Measurements from ENCODE around the gene ARMC9. TPM values are rescaled to one million over a fixed set of nuclear protein-coding genes. Genes with fewer than 3 reads are reported as not detected.
"Not testable (repeated sequence)": the region's sequence is repeated elsewhere in the genome, so short reads cannot be mapped to it uniquely, and the experiment has no call there.

ARMC9 gene
- total RNA-seq, 3 donors from 2014 or later, result 3.3 to 6.4 (median 5.9) TPM

- H3K27me3 Mint-ChIP-seq (ENCODE audit: low read depth), result no peaks in the 10 kb centered on the region
- no peak overlapping the region for H3K4me3 Mint-ChIP-seq
- no peaks in the 10 kb centered on the region for H3K9me3 Mint-ChIP-seq
- H3K4me1 Mint-ChIP-seq (ENCODE audit: low read depth), result peaks cover 11% of the 10 kb centered on the region
- DNase-seq, result no peak
- H3K36me3 Mint-ChIP-seq (ENCODE audit: insufficient read depth), result peaks cover 40% of the 10 kb centered on the region
- ATAC-seq, result no peak
Observed at GRCh38 chr2:231174211-231174651, 24.2 kb upstream of the ARMC9 start.

- ATAC-seq (no peak), DNase-seq (no peak)
- H3K4me3 Mint-ChIP-seq, result no peak overlapping the region
- H3K27me3 Mint-ChIP-seq (ENCODE audit: low read depth), result no peaks in the 10 kb centered on the region
- H3K9me3 Mint-ChIP-seq, result no peaks in the 10 kb centered on the region
- H3K36me3 Mint-ChIP-seq (ENCODE audit: insufficient read depth), result peaks cover 24% of the 10 kb centered on the region
- peaks cover 18% of the 10 kb centered on the region for H3K4me1 Mint-ChIP-seq (ENCODE audit: low read depth)
Observed at GRCh38 chr2:231176066-231176465, 22.4 kb upstream of the ARMC9 start.

- Mint-ChIP-seq H3K9me3 (no peaks in the 10 kb centered on the region), H3K4me1 (ENCODE audit: low read depth) (peaks cover 18% of the 10 kb centered on the region), H3K36me3 (ENCODE audit: insufficient read depth) (peaks cover 21% of the 10 kb centered on the region), H3K4me3 (no peak overlapping the region), H3K27me3 (ENCODE audit: low read depth) (no peaks in the 10 kb centered on the region)
- DNase-seq (no peak), ATAC-seq (peak in 1 of 2 donors; percentile 24)
Observed at GRCh38 chr2:231177156-231178025, 21.0 kb upstream of the ARMC9 start.

GRCh38 chr2:231178805-231179204, 19.6 kb upstream of the ARMC9 start:
- not testable (repeated sequence) for ATAC-seq; DNase-seq; H3K27me3 Mint-ChIP-seq (ENCODE audit: low read depth); H3K9me3 Mint-ChIP-seq; H3K4me3 Mint-ChIP-seq
- H3K4me1 Mint-ChIP-seq (ENCODE audit: low read depth), result peaks cover 18% of the 10 kb centered on the region
- H3K36me3 Mint-ChIP-seq (ENCODE audit: insufficient read depth), result peaks cover 17% of the 10 kb centered on the region

- H3K4me3 Mint-ChIP-seq, result no peak overlapping the region
- H3K9me3 Mint-ChIP-seq, result no peaks in the 10 kb centered on the region
- DNase-seq, result no peak
- ATAC-seq, result no peak
- no peaks in the 10 kb centered on the region for H3K27me3 Mint-ChIP-seq (ENCODE audit: low read depth)
- no peaks in the 10 kb centered on the region for H3K36me3 Mint-ChIP-seq (ENCODE audit: insufficient read depth)
- peaks cover 15% of the 10 kb centered on the region for H3K4me1 Mint-ChIP-seq (ENCODE audit: low read depth)
Observed at GRCh38 chr2:231181860-231182512, 16.4 kb upstream of the ARMC9 start.

GRCh38 chr2:231182513-231182899, 15.9 kb upstream of the ARMC9 start:
- ATAC-seq (no peak), DNase-seq (no peak)
- Mint-ChIP-seq H3K9me3 (no peaks in the 10 kb centered on the region), H3K36me3 (ENCODE audit: insufficient read depth) (no peaks in the 10 kb centered on the region), H3K4me3 (no peak overlapping the region), H3K4me1 (ENCODE audit: low read depth) (peaks cover 13% of the 10 kb centered on the region), H3K27me3 (ENCODE audit: low read depth) (no peaks in the 10 kb centered on the region)

GRCh38 chr2:231183851-231184250, 14.6 kb upstream of the ARMC9 start:
- Mint-ChIP-seq H3K27me3 (ENCODE audit: low read depth) (no peaks in the 10 kb centered on the region), H3K9me3 (no peaks in the 10 kb centered on the region), H3K4me1 (ENCODE audit: low read depth) (peaks cover 10% of the 10 kb centered on the region), H3K36me3 (ENCODE audit: insufficient read depth) (no peaks in the 10 kb centered on the region), H3K4me3 (no peak overlapping the region)
- no peak for DNase-seq
- ATAC-seq, result no peak

- Mint-ChIP-seq H3K9me3 (no peaks in the 10 kb centered on the region), H3K4me1 (ENCODE audit: low read depth) (peaks cover 8% of the 10 kb centered on the region), H3K4me3 (no peak overlapping the region), H3K27me3 (ENCODE audit: low read depth) (peaks cover 4% of the 10 kb centered on the region), H3K36me3 (ENCODE audit: insufficient read depth) (no peaks in the 10 kb centered on the region)
- ATAC-seq (no peak), DNase-seq (no peak)
Observed at GRCh38 chr2:231184319-231184718, 14.1 kb upstream of the ARMC9 start.

GRCh38 chr2:231185050-231185725, 13.2 kb upstream of the ARMC9 start:
- peaks cover 11% of the 10 kb centered on the region for H3K27me3 Mint-ChIP-seq (ENCODE audit: low read depth)
- H3K4me1 Mint-ChIP-seq (ENCODE audit: low read depth), result peaks cover 2% of the 10 kb centered on the region
- H3K4me3 Mint-ChIP-seq, result no peak overlapping the region
- no peak for ATAC-seq
- DNase-seq, result no peak
- H3K9me3 Mint-ChIP-seq, result no peaks in the 10 kb centered on the region
- no peaks in the 10 kb centered on the region for H3K36me3 Mint-ChIP-seq (ENCODE audit: insufficient read depth)

DNA sequence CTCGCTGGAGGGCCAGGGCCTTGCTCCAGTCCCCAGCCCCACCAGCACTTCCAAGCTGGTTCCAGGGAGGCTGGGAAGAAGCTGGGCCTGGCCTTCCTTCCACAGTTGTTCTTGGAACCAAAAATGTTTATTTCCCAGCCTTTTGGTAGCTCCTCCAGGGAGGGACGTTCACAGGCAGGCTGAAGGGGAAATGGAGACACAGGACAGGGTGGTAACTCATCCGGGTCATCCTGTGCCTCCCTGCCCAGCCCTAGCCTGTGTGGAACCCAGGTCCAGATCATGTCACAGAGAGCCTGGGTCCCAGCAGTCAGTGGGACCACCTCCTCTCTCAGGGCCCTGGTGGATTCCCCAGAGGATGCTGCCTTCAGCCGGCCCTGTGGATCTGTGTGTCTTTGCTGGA, 12.5 kb upstream of the ARMC9 start:
- Mint-ChIP-seq H3K27me3 (ENCODE audit: low read depth) (peaks cover 13% of the 10 kb centered on the region), H3K36me3 (ENCODE audit: insufficient read depth) (no peaks in the 10 kb centered on the region), H3K9me3 (no peaks in the 10 kb centered on the region), H3K4me1 (ENCODE audit: low read depth) (no peaks in the 10 kb centered on the region), H3K4me3 (no peak overlapping the region)
- DNase-seq (no peak), ATAC-seq (no peak)

GRCh38 chr2:231186325-231186724, 12.1 kb upstream of the ARMC9 start:
- no peak for ATAC-seq

GRCh38 chr2:231187736-231188505, 10.5 kb upstream of the ARMC9 start:
- Mint-ChIP-seq H3K27me3 (ENCODE audit: low read depth) (peaks cover 27% of the 10 kb centered on the region), H3K36me3 (ENCODE audit: insufficient read depth) (no peaks in the 10 kb centered on the region), H3K4me3 (no peak overlapping the region), H3K4me1 (ENCODE audit: low read depth) (no peaks in the 10 kb centered on the region), H3K9me3 (no peaks in the 10 kb centered on the region)
- ATAC-seq, result no peak
- no peak for DNase-seq

More at GRCh38 chr2:231186325-231186724, 12.1 kb upstream of the ARMC9 start:
- no peaks in the 10 kb centered on the region for H3K4me1 Mint-ChIP-seq (ENCODE audit: low read depth)
- no peak overlapping the region for H3K4me3 Mint-ChIP-seq
- H3K36me3 Mint-ChIP-seq (ENCODE audit: insufficient read depth), result no peaks in the 10 kb centered on the region
- no peaks in the 10 kb centered on the region for H3K9me3 Mint-ChIP-seq
- DNase-seq, result no peak
- H3K27me3 Mint-ChIP-seq (ENCODE audit: low read depth), result peaks cover 14% of the 10 kb centered on the region

GRCh38 chr2:231188506-231189170, 9.8 kb upstream of the ARMC9 start:
- no peak for DNase-seq
- no peaks in the 10 kb centered on the region for H3K9me3 Mint-ChIP-seq
- no peak for ATAC-seq
- no peak overlapping the region for H3K4me3 Mint-ChIP-seq
- no peaks in the 10 kb centered on the region for H3K4me1 Mint-ChIP-seq (ENCODE audit: low read depth)
- peaks cover 27% of the 10 kb centered on the region for H3K27me3 Mint-ChIP-seq (ENCODE audit: low read depth)
- no peaks in the 10 kb centered on the region for H3K36me3 Mint-ChIP-seq (ENCODE audit: insufficient read depth)
